NCI-H748 treated with DMSO at 0.1 percent for 48 hours (cell line): ENCODE data around the gene XCL1.
"Not testable (repeated sequence)": the region's sequence is repeated elsewhere in the genome, so short reads cannot be mapped to it uniquely, and the experiment has no call there.

ENCODE experiments used
- DNase-seq: peaks from one replicate; lab custom pipeline; 2025; lab: John Stamatoyannopoulos, UW

The XCL1 gene

DNA sequence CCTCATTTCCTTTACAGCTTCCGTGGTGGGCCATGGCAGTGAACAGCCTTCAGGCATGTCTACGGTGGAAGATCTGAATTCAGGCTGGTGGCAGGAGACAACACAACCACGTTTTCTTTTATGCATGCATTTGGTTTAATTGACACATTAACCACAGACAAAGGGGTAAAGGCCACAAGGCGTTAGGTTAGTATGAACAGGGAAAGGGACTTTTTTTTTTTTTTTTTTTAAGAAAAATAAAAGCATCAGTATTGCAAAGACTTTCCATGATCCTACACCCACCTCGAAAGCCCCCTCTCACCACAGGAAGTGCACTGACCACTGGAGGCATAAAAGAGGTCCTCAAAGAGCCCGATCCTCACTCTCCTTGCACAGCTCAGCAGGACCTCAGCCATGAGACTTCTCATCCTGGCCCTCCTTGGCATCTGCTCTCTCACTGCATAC, at the start of gene XCL1:
Gene XCL1, plus strand, starts transcription at position 361 of the 444 bp plus-strand sequence. Its CDS starts 33 bp downstream, at position 394.
- DNase-seq, result not testable (repeated sequence)

- DNase-seq, result no peak
These were observed 46.9 kb upstream of the XCL1 start for GRCh38 chr1:168529518-168529917.

- DNase-seq, result no peak
These were observed 44.6 kb upstream of the XCL1 start for GRCh38 chr1:168531615-168532345.

DNA sequence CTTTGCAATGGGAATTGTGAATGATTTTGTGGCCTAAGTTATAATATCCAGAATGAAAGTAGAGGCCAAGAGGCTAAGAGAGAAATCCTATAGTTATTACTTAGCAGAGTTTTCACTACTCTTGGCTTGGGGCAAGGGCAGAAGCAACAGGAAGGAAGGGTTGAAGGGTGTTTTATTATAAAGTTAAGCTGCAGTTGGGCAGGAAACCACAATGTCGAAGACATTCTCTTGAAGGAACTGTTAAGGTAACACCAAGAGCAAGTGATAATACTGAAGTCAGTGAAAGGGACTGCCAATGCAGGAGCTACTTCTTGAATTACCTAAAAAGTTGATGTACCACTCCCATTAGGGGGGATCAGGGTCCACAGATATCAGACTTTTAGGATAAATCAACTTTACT, 40.9 kb upstream of the XCL1 start:
- DNase-seq, result no peak

GRCh38 chr1:168540798-168541197, 35.6 kb upstream of the XCL1 start:
- not testable (repeated sequence) for DNase-seq

DNA sequence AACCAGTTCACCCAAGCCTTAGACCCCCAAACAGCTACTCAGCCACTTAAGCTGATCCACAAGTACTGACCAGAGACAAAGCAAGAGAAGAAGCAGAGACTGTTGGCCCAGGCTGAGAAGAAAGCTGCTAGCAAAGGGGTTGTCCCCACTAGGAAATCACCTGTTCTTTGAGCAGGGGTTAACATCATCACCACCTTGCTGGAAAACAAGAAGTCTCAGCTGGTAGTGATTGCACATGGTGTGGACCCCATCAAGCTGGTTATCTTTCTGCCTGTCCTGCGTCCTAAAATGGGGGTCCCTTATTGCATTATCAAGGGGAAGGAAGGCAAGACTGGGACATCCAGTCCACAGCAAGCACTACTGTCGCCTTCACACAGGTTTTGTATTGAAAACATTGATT, 33.4 kb upstream of the XCL1 start:
- not testable (repeated sequence) for DNase-seq

DNA sequence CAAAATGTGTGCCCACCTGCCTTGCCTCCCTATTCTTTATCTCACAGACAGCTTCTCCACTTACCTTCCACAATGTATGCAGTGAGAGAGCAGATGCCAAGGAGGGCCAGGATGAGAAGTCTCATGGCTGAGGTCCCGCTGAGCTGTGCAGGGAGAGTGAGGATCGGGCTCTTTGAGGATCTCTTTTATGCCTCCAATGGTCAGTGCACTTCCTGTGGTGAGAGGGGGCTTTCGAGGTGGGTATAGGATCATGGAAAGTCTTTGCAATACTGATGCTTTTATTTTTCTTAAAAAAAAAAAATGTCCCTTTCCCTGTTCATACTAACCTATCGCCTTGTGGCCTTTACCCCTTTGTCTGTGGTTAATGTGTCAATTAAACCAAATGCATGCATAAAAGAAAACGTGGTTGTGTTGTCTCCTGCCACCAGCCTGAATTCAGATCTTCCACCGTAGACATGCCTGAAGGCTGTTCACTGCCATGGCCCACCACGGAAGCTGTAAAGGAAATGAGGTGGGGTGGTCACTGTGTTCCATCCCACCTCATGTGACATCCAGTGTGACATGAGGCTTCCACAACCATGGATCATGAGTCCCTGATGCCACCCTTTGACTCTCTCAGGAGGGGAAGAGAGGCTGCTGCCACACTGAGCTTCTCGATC, 32.4 kb upstream of the XCL1 start, which contains the start of gene XCL2:
Gene XCL2, minus strand, starts transcription at position 158 of the 659 bp plus-strand sequence. Its CDS starts 33 bp downstream, at position 125.
- DNase-seq, result not testable (repeated sequence)

GRCh38 chr1:168545678-168546552, 30.5 kb upstream of the XCL1 start:
- not testable (repeated sequence) for DNase-seq

GRCh38 chr1:168546553-168546895, 29.9 kb upstream of the XCL1 start:
- not testable (repeated sequence) for DNase-seq

DNA sequence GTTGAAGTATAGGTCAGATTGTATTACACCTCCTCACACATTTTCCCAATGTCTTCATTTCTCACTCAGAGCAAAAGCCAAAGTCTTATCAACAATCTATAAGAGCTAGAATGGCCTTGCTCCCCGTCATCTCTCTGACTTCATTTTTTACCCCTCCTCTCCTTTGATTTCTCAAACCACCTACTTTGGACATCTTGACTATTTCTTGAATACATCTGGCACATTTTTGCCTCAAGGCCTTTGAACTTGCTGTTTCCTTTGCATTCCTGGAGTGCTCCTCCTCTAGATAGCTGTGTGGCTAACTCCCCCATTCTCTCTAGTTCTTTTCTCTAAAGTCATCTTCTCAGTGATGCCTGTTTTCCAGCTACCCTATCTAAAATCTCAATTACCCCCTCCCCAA, 25.4 kb upstream of the XCL1 start:
- no peak for DNase-seq

DNA sequence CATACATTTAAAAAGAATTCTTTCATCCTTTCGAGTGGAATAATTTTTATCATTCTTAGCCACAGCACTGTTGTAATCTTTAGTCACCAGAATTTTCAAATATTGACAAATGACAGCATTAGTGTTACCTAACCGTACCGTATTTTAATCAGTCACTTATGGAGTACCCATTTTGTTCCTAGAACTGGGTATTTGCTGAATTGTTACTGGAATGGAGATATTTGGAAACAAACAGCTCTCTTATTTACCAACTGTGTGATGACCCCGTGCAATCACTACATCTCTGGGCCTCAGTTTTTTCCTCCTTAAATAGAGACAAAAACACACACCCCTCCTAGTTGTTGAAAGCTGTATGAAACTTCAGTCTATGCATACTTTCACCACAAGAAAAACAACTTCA, 24.7 kb upstream of the XCL1 start:
- no peak for DNase-seq

DNA sequence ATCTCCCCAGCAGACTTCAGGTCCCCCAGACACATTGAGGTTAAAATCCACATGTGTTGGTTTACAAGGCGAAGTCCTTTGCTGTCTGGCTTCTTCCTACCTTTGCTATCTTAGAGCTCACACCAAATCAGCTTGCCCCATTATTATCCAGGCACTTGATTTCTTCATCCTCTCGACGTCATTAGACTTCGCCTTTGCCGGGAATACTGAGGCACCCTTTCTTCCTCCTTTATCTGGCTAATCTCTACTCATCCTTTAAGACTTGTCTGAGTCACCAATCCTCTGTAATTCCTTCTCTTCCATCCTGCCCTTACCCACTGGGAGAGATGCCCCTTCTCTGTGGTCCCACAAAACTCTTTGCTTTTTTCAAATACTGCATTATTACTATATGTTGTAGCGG, 23.4 kb upstream of the XCL1 start:
- DNase-seq, result no peak

DNA sequence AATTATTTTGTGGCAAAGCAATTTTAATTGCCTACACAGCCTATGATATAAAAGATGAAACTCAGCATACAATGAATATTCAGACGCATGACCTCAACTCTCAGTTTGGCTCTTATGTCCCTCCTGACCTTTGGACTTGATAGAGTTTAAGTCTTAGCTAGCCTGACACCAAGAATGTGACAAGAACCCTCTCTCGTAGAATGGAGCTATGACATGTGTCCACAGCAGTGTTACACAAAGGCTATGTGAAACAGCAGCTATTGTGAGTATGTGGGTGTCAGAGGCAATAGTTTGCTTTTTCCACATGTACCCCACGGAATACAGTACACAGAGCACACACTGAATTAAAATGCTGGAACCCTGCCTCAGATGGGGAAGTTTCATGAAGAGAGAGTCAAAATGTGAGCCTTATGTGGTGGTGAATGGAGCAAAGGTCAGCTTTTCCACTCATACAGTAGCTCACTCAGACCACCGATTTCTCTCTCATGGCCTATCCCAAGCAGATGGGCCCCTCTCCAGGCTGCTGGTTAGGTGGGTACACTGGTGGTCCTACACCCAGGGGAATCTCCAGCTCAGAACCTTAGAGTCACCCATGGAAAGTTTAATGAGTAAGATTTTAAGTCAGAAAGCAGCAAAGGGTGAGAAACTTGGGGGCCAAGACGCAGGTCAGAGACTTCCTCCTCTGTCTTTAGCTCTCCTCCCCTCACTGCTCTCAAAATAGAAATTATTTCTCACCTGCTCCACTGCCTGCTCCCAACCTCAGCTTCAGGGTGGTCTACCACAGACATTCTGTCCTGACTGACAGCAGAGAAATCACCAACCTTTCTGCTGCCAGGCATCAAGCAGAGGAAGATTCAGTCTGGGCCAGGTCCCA, 22.5 kb upstream of the XCL1 start:
- DNase-seq, result no peak

- DNase-seq, result no peak
These were observed 21.6 kb upstream of the XCL1 start for GRCh38 chr1:168554603-168555483.

- DNase-seq, result no peak
These were observed 20.8 kb upstream of the XCL1 start for GRCh38 chr1:168555508-168556046.

DNA sequence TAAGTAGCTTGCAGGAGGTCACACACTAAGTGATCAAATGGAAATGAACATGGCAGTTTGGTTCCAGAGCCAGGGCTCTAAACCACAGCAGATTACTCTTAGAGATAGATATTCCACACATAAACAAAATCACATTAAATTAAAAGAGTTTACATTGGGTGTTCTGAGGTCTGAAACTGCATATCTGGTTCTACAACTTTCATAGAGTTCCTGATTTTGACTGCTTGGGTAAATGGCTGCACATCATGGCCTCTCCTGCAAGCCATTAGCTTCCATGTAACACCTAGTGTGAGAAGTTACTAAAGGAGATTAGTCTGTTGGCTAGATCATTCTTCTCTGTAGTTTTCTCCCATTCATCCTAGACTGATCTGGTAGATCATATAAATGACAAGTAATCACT, 19.8 kb upstream of the XCL1 start:
- DNase-seq, result no peak

DNA sequence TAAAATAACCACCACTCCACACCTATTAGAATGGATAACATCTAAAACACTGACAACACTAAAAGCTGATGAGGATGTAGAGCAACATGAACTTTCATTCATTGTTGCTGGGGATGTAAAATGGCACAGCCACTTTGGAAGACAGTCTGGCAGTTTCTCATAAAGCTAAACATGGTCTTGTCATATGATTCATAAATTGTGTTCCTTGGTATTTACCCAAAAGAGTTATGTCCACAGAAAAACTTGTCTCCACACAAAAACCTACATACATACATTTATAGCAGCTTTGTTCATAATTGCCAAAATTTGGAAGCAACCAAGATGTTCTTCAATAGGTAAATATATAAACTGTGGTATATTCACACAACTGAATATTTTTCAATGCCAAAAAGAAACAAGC, 16.0 kb upstream of the XCL1 start:
- DNase-seq, result no peak

- no peak for DNase-seq
These were observed 14.4 kb upstream of the XCL1 start for GRCh38 chr1:168561989-168562388.

DNA sequence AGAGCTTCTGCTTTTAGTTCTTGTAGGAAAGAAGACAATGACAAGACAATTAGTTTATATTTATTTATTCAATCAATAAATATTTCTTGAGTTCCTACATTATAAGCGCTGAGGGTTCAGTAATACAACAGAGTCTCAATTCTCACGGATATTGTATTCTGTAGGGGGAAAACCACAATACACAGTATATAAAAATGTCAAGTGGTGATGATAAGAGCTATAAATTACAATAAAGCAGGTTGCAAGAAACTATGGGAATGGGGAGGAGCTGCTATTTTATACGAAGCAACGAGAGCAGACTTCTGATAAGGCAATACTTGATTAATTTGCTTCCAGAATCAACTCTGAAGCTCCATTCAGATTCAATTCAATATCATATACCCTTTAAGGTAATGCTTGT, 10.6 kb upstream of the XCL1 start:
- no peak for DNase-seq

DNA sequence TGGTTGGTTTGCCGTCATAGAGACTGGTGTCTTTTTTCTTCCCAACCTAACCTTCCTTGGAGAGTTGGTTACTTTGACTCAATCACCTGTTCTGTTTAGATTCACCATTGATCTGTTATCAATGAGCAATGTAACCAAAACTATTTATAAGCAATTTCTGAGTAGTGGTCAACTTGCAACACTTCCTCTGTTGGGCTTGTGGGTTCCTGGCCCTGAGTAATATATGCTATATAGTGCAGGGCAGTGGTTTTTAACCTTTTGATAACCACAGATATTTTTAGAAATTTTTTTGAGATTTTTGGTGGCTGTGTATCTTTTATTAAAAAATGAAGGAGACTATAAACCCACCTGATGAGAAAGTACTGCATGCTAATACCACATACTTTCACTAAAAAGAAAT, 9.4 kb upstream of the XCL1 start:
- DNase-seq, result no peak
